HepG2 (cell line): ENCODE results near the gene SHPK. TPM values are rescaled to one million over a fixed set of nuclear protein-coding genes. Genes with fewer than 3 reads are reported as not detected.

Experiments
- ATAC-seq: fragments of 200-7000 bp; cut with Tn5 transposase; 3 replicates; pipeline ENCODE4 v1.9.1; 2020; ENCODE audit warnings: mild to moderate bottlenecking, moderate library complexity
- BruUV-seq: library from RNA; stranded (reverse); fragments of 400-500 nt; replicated peaks from 2 replicates; lab custom pipeline; 2021; lab: Mats Ljungman, UMichigan
- CTCF ChIA-PET: fragments of 300-600 bp; formaldehyde crosslinking; extraction: SDS; loops from one replicate; lab custom pipeline; 2021; ENCODE audit warnings: low total read pairs, inconsistent platforms, low intra/inter-chr PET ratio; lab: Yijun Ruan, JAX
- POLR2A ChIA-PET: fragments of 350-600 bp; sonication (Branson Sonifier 250); formaldehyde crosslinking; loops from one replicate; lab custom pipeline; 2020; ENCODE audit warnings: antibody characterized with exemption, inconsistent platforms; lab: Yijun Ruan, JAX
- DNase-seq: peaks from one replicate; pipeline ENCODE4 v3.0.0-alpha.2; 2015; ENCODE audit warnings: low spot score
- FAIRE-seq: peaks from 3 replicates; lab custom pipeline; 2011; peaks lifted over from hg19 to GRCh38; lab: Jason Lieb, UNC
- H2AFZ ChIP-seq: one replicate; pipeline ENCODE4 v1.6.1; 2011; ENCODE audit warnings: low read length, inconsistent platforms
- H3K27ac ChIP-seq: fragments of 300-600 bp; 3 replicates; pipeline ENCODE4 v1.8.0; 2011; ENCODE audit warnings: mixed run types, mild to moderate bottlenecking, mixed read lengths, low read length, inconsistent platforms; ENCODE audit not compliant: insufficient read depth; ENCODE audit errors: extremely low read length
- H3K27me3 ChIP-seq, 2 experiments: fragments of 200-600 bp in 1 of 2; 2 replicates in 1 of 2; 3 replicates in 1 of 2; pipeline versions ENCODE4 v1.6.0 to v1.8.0; 2011; ENCODE audit warnings: low read length in 2 of 2, mild to moderate bottlenecking in 2 of 2, moderate library complexity in 2 of 2, inconsistent platforms in 1 of 2; ENCODE audit not compliant: insufficient read depth in 2 of 2, control insufficient read depth in 1 of 2
- H3K36me3 ChIP-seq, 2 experiments: fragments of 200-600 bp in 1 of 2; replicated peaks in 1 of 2; 2 replicates in 1 of 2; 3 replicates in 1 of 2; pipeline versions ENCODE4 v1.5.1 to v1.8.0; 2011; ENCODE audit warnings: low read length in 2 of 2, inconsistent platforms in 1 of 2; ENCODE audit not compliant: insufficient read depth in 2 of 2, control insufficient read depth in 1 of 2
- H3K4me1 ChIP-seq: 2 replicates; pipeline ENCODE4 v1.5.1; 2012; ENCODE audit warnings: low read length, inconsistent platforms; ENCODE audit not compliant: insufficient read depth
- H3K4me2 ChIP-seq: 2 replicates; pipeline ENCODE4 v1.6.0; 2011; ENCODE audit warnings: low read depth, low read length, inconsistent platforms
- H3K4me3 ChIP-seq, 3 experiments: fragments of 200-600 bp in 1 of 3; sonication (generic), shearing (Covaris generic) in 1 of 3; replicated peaks in 1 of 3; 2 replicates each; pipeline ENCODE4 v1.5.1; 2011 to 2016; ENCODE audit warnings: low read length in 3 of 3, inconsistent platforms in 2 of 3, low read depth in 2 of 3, mild to moderate bottlenecking in 2 of 3, control low read depth in 1 of 3, mixed read lengths in 1 of 3; ENCODE audit not compliant: insufficient read depth in 1 of 3
- H3K79me2 ChIP-seq: one replicate; pipeline ENCODE4 v1.6.1; 2011; ENCODE audit warnings: low read length, inconsistent platforms; ENCODE audit not compliant: insufficient read depth
- H3K9ac ChIP-seq: 2 replicates; pipeline ENCODE4 v1.6.0; 2011; ENCODE audit warnings: mild to moderate bottlenecking, low read depth, low read length, inconsistent platforms; ENCODE audit not compliant: insufficient read depth
- H3K9me3 ChIP-seq: 2 replicates; pipeline ENCODE4 v1.5.1; 2012; ENCODE audit warnings: mild to moderate bottlenecking, low read length
- H4K20me1 ChIP-seq: 2 replicates; pipeline ENCODE4 v1.6.0; 2011; ENCODE audit warnings: inconsistent platforms, mild to moderate bottlenecking, low read length, moderate library complexity; ENCODE audit not compliant: insufficient read depth
- ATAD3A ChIP-seq: sonication (generic); formaldehyde crosslinking; IDR thresholded peaks from 2 replicates; pipeline ENCODE4 v1.4.0; 2020; ENCODE audit warnings: missing genetic modification reagents
- JUND ChIP-seq: sonication (generic); formaldehyde crosslinking; IDR thresholded peaks from 2 replicates; pipeline ENCODE4 v1.8.0; 2022; ENCODE audit warnings: mild to moderate bottlenecking, missing genetic modification reagents
- KAT8 ChIP-seq: IDR thresholded peaks from 2 replicates; pipeline ENCODE4 v1.6.1; 2016; ENCODE audit warnings: missing genetic modification reagents, missing compliant biosample characterization
- MXD4 ChIP-seq: IDR thresholded peaks from 2 replicates; pipeline ENCODE4 v1.6.1; 2016; ENCODE audit warnings: mild to moderate bottlenecking, missing biosample characterization, missing genetic modification reagents
- PHF8 ChIP-seq: sonication (generic); formaldehyde crosslinking; IDR thresholded peaks from 2 replicates; pipeline ENCODE4 v1.5.0; 2020; ENCODE audit warnings: missing genetic modification reagents
- SKI ChIP-seq: fragments of 450-650 bp; IDR thresholded peaks from one replicate; pipeline ENCODE4 v1.6.1; 2018; ENCODE audit warnings: mild to moderate bottlenecking; ENCODE audit not compliant: partially characterized antibody
- SRF ChIP-seq: IDR thresholded peaks from 2 replicates; pipeline ENCODE4 v1.6.1; 2011; ENCODE audit warnings: mild to moderate bottlenecking, low read depth, low read length, moderate library complexity
- SRSF9 ChIP-seq: fragments of 200-400 bp; formaldehyde crosslinking; IDR thresholded peaks from 2 replicates; pipeline ENCODE4 v1.6.1; 2018; ENCODE audit warnings: borderline replicate concordance, mild to moderate bottlenecking, low read depth, low read length; ENCODE audit not compliant: insufficient read depth, poor library complexity, severe bottlenecking
- STAG1 ChIP-seq: sonication (generic); formaldehyde crosslinking; IDR thresholded peaks from 2 replicates; pipeline ENCODE4 v1.4.0; 2020; ENCODE audit warnings: missing genetic modification reagents
- ZFP41 ChIP-seq: sonication (generic); formaldehyde crosslinking; IDR thresholded peaks from 2 replicates; pipeline ENCODE4 v1.4.0; 2020; ENCODE audit warnings: mild to moderate bottlenecking, missing genetic modification reagents, borderline replicate concordance
- ZFX ChIP-seq: sonication (generic); formaldehyde crosslinking; IDR thresholded peaks from 2 replicates; pipeline ENCODE4 v1.4.0; 2020; ENCODE audit warnings: mild to moderate bottlenecking, low read depth, missing genetic modification reagents, moderate library complexity
- ZMYM3 ChIP-seq: sonication (generic); formaldehyde crosslinking; IDR thresholded peaks from 2 replicates; pipeline ENCODE4 v1.5.1; 2020; ENCODE audit warnings: mild to moderate bottlenecking, missing genetic modification reagents
- ZNF12 ChIP-seq: sonication (generic); formaldehyde crosslinking; IDR thresholded peaks from 2 replicates; pipeline ENCODE4 v1.5.0; 2020; ENCODE audit warnings: missing genetic modification reagents
- ZNF17 ChIP-seq: sonication (generic); formaldehyde crosslinking; IDR thresholded peaks from 2 replicates; pipeline ENCODE4 v1.5.0; 2020; ENCODE audit warnings: mild to moderate bottlenecking, missing genetic modification reagents
- ZNF232 ChIP-seq: sonication (generic); formaldehyde crosslinking; IDR thresholded peaks from 2 replicates; pipeline ENCODE4 v1.4.0; 2020; ENCODE audit warnings: missing genetic modification reagents, borderline replicate concordance
- ZNF383 ChIP-seq: sonication (generic); formaldehyde crosslinking; IDR thresholded peaks from 2 replicates; pipeline ENCODE4 v1.4.0; 2020; ENCODE audit warnings: missing genetic modification reagents, mild to moderate bottlenecking, borderline replicate concordance
- ZNF543 ChIP-seq: sonication (generic); formaldehyde crosslinking; IDR thresholded peaks from 2 replicates; pipeline ENCODE4 v1.4.0; 2020; ENCODE audit warnings: mild to moderate bottlenecking, missing genetic modification reagents
- ZNF639 ChIP-seq: conservative IDR thresholded peaks from 2 replicates; pipeline ENCODE4 v1.6.1; 2018; ENCODE audit warnings: missing genetic modification reagents
- ZNF768 ChIP-seq: sonication (generic); formaldehyde crosslinking; IDR thresholded peaks from 2 replicates; pipeline ENCODE4 v1.4.0; 2020; ENCODE audit warnings: missing genetic modification reagents
- ZNF841 ChIP-seq: sonication (generic); formaldehyde crosslinking; IDR thresholded peaks from 2 replicates; pipeline ENCODE4 v1.8.1; 2023; ENCODE audit warnings: missing genetic modification reagents, borderline replicate concordance
- WGBS: methylation state at CpG from one replicate; pipeline ENCODE4 v1.1.6; 2017; ENCODE audit warnings: low lambda C conversion rate; 5-methylcytosine and 5-hydroxymethylcytosine counted together
- in situ Hi-C: cut with HindIII; loops from 2 replicates; pipeline ENCODE4 v1.10.0; 2017; ENCODE audit warnings: low pct_unique_long_range_greater_than_20kb; ENCODE audit not compliant: extremely low pct_ligation_motif_present
- intact Hi-C: fragments of 100-400 bp; cut with micrococcal nuclease; formaldehyde crosslinking; loops from one replicate; pipeline ENCODE4 v1.10.0; 2022; ENCODE audit not compliant: unreplicated experiment
- polyA plus RNA-seq, 8 experiments: library from polyadenylated mRNA; depleted of rRNA in 3 of 8; stranded (reverse) in 7 of 8; unstranded in 1 of 8; fragments of >200 nt; fragmentation: Illumina TruSeq in 4 of 8; extraction: Trizol in 4 of 8; gene quantifications; 2 replicates each; pipeline versions ENCODE4 v1.2.1 to v1.2.3, GENCODE V29; 2011 to 2016; ENCODE audit warnings: low read depth in 4 of 8, missing spikeins in 1 of 8, mixed read lengths in 1 of 8; ENCODE audit not compliant: insufficient read depth in 1 of 8
- total RNA-seq, 5 experiments: library from RNA; depleted of rRNA; stranded (reverse); fragments of >200 nt; fragmentation: Illumina TruSeq; extraction: Trizol; gene quantifications; 2 replicates each; pipeline ENCODE4 v1.2.3, GENCODE V29; 2016; ENCODE audit warnings: low read depth in 1 of 5
- TF ChIP-seq, protein P1 (sequence below): sonication (generic); formaldehyde crosslinking; IDR thresholded peaks from 2 replicates; pipeline ENCODE4 v1.5.0; 2020; ENCODE audit warnings: mild to moderate bottlenecking, low read depth, missing genetic modification reagents, borderline replicate concordance

The SHPK gene
- total and polyA plus RNA-seq, 2 of the 13 experiments (the other 11 are each of a cell fraction or from before 2014, with no cell fraction given), result 16.2 to 30.9 TPM

DNA sequence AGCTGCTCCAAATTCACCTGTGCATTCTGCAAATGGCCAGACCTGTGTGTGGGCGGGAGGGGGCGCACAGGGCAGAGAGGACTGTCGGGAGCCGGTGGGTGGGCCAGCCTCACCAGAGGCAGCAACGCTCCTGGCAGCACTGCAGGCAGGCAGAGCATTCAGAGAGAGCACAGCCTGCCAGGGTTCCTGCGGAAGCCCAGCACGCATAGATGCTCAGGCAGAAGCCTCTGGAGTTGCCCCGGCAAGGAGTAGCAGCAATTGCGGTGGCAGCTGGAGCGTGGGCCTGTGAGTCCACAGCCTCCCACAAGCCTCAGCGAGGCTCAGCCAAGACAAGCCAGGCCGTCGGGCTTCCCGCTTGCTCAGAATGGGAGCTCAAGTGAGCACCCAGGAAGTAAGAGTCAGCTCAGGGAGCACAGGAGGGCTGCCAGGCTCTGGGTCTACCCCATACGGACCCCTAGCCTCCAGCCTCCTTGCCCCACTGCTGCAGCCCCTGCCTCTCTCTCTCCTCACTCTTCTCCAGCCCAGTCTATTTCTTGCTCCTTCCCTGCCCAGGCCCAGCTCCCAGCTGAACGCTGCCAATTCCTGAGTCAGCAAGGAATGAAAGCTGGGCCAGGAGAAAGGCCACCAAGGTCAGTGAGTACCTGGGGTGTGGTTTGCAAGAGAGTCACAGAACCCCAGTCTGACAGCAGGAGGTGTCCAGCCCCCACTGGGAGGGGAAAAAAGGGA, 42.2 kb upstream of the SHPK start:
- in situ Hi-C loops, result no loop called here
- ChIA-PET POLR2A (interaction anchor here (0.8 to 3.1 kb wide), 4 partner anchors 9 to 17 kb away, joined by 3 to 21 read pairs (median 6); partner anchors contain the start of genes EMC6, P2RX5 and TAX1BP3), CTCF (no interaction called here)
- Histone ChIP-seq H3K9ac (peak overlapping the region; percentile 42), H3K9me3 (no peaks in the 10 kb centered on the region), H2AFZ (no peak overlapping the region), H3K27me3 (peaks cover 1 to 7% of the 10 kb centered on the region in 2 experiments; a peak in 2 of 5 replicates), H3K36me3 (no peaks in the 10 kb centered on the region), H3K27ac (no peak overlapping the region), H3K4me3 (peak overlapping the region; percentile 17 to 57 (median 39); a peak in 3 of 6 replicates), H3K79me2 (no peaks in the 10 kb centered on the region), H4K20me1 (no peaks in the 10 kb centered on the region), H3K4me1 (peaks cover 21% of the 10 kb centered on the region), H3K4me2 (peak overlapping the region; percentile 69)
- intact Hi-C loops, result no loop called here
- FAIRE-seq (peak; percentile 18), ATAC-seq (peak; percentile 95), DNase-seq (peak; percentile 49)
- WGBS, result 7% methylated on average over 3 of the region's 16 CpGs
- no TSS peak for BruUV-seq
- TF ChIP-seq MXD4 (peak; percentile 34; the same call in 1 of the 2 replicates), ZMYM3 (CRISPR knock-in tag) (0 out of 2 replicates have a peak, but pooled peaks have one; percentile 35), SKI (no peak), ATAD3A (CRISPR knock-in tag) (no peak), ZNF768 (CRISPR knock-in tag) (peak; percentile 80), ZNF383 (CRISPR knock-in tag) (no peak), ZNF543 (CRISPR knock-in tag) (0 out of 2 replicates have a peak, but pooled peaks have one; percentile 17), JUND (CRISPR knock-in tag) (no peak), KAT8 (CRISPR knock-in tag) (0 out of 2 replicates have a peak, but pooled peaks have one; percentile 22), ZNF639 (CRISPR knock-in tag) (no peak), STAG1 (CRISPR knock-in tag) (peak; percentile 31; the same call in 1 of the 2 replicates), SRSF9 (no peak), ZNF12 (CRISPR knock-in tag) (no peak), ZNF17 (no peak), ZFP41 (no peak), ZNF232 (CRISPR knock-in tag) (no peak), PHF8 (peak; percentile 53), SRF (no peak), ZNF841 (CRISPR knock-in tag) (no peak), ZFX (CRISPR knock-in tag) (peak; percentile 80)
- TF ChIP-seq, protein P1, sequence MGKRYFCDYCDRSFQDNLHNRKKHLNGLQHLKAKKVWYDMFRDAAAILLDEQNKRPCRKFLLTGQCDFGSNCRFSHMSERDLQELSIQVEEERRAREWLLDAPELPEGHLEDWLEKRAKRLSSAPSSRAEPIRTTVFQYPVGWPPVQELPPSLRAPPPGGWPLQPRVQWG (CRISPR knock-in tag), result no peak
